ENCODE results near the gene LTB. TPM values are rescaled to one million over a fixed set of nuclear protein-coding genes. Genes with fewer than 3 reads are reported as not detected.

Gene LTB
- polyA plus RNA-seq, 3 donors, result 12.6 to 25.5 (median 21.6) TPM

- H3K4me1 Mint-ChIP-seq, result peaks cover 69% of the 10 kb centered on the region
- H3K4me3 ChIP-seq (replicated peaks in 1 of 3; ENCODE audit: low read depth in 2 of 3, low read length in 3 of 3), result peak overlapping the region in 1 of 3 experiments; percentile 97
- no peak for DNase-seq
- H3K4me1 ChIP-seq (ENCODE audit: control insufficient read depth in 1 of 2, insufficient read depth in 2 of 2, low read length in 2 of 2), result peaks cover 44 to 57% of the 10 kb centered on the region in 2 donors
- H3K9me3 Mint-ChIP-seq, result peaks cover 0 to 3% (median 0%) of the 10 kb centered on the region in 7 donors
- H3K27me3 ChIP-seq (ENCODE audit: control insufficient read depth in 2 of 2, insufficient read depth in 2 of 2, low read length in 2 of 2), result no peaks in the 10 kb centered on the region
- peaks cover 31 to 35% of the 10 kb centered on the region in 2 donors for H3K36me3 Mint-ChIP-seq
- H3K4me3 Mint-ChIP-seq, result no peak overlapping the region
- TF ChIP-seq, protein P1, sequence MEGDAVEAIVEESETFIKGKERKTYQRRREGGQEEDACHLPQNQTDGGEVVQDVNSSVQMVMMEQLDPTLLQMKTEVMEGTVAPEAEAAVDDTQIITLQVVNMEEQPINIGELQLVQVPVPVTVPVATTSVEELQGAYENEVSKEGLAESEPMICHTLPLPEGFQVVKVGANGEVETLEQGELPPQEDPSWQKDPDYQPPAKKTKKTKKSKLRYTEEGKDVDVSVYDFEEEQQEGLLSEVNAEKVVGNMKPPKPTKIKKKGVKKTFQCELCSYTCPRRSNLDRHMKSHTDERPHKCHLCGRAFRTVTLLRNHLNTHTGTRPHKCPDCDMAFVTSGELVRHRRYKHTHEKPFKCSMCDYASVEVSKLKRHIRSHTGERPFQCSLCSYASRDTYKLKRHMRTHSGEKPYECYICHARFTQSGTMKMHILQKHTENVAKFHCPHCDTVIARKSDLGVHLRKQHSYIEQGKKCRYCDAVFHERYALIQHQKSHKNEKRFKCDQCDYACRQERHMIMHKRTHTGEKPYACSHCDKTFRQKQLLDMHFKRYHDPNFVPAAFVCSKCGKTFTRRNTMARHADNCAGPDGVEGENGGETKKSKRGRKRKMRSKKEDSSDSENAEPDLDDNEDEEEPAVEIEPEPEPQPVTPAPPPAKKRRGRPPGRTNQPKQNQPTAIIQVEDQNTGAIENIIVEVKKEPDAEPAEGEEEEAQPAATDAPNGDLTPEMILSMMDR (IDR thresholded peaks at IDR 0.05), result no peak
- peaks cover 37% of the 10 kb centered on the region for H4K20me1 ChIP-seq (ENCODE audit: insufficient read depth, low read length)
- H2AFZ ChIP-seq (ENCODE audit: insufficient read depth, low read depth, low read length, poor library complexity, severe bottlenecking), result no peak overlapping the region
- peaks cover 1 to 5% (median 3%) of the 10 kb centered on the region in 3 donors for H3K27me3 Mint-ChIP-seq (ENCODE audit: low read depth in 3 of 3)
- no peaks in the 10 kb centered on the region for H3K9me3 ChIP-seq (replicated peaks in 1 of 2; ENCODE audit: control insufficient read depth in 1 of 2, insufficient read depth in 1 of 2, low read length in 2 of 2)
- intact Hi-C loops (cut with micrococcal nuclease), result no loop called here
- peaks cover 18 to 25% of the 10 kb centered on the region in 2 donors for H3K36me3 ChIP-seq (replicated peaks in 1 of 2; ENCODE audit: control insufficient read depth in 1 of 2, insufficient read depth in 2 of 2, low read length in 2 of 2)
- peak overlapping the region; percentile 91 to 98 (median 94) for H3K27ac Mint-ChIP-seq
- H3K4me2 ChIP-seq (replicated peaks; ENCODE audit: extremely low read depth, low read length, poor library complexity, severe bottlenecking), result peak overlapping the region; percentile 98
- peak overlapping the region in 1 of 2 donors; percentile 88 for H3K27ac ChIP-seq (ENCODE audit: low read depth in 1 of 2, low read length in 2 of 2)
- H3K79me2 ChIP-seq (ENCODE audit: insufficient read depth, low read length), result peaks cover 29% of the 10 kb centered on the region
- no peak overlapping the region for H3K9ac ChIP-seq (ENCODE audit: insufficient read depth, low read length, poor library complexity, severe bottlenecking)
- 93% methylated on average over 13 of the region's 14 CpGs for WGBS (ENCODE audit: insufficient coverage)
Observed at GRCh38 chr6:31574106-31575061, 7.8 kb downstream of the LTB start.

- no peak overlapping the region for H3K27ac ChIP-seq (ENCODE audit: low read depth in 1 of 2, low read length in 2 of 2)
- Mint-ChIP-seq H3K36me3 (peaks cover 24 to 26% of the 10 kb centered on the region in 2 donors), H3K4me3 (peak overlapping the region in 1 of 2 donors; percentile 32), H3K27ac (peak overlapping the region in 3 of 7 donors; percentile 10 to 90 (median 83)), H3K9me3 (peaks cover 0 to 3% (median 0%) of the 10 kb centered on the region in 7 donors), H3K4me1 (peaks cover 69% of the 10 kb centered on the region), H3K27me3 (ENCODE audit: low read depth in 3 of 3) (peaks cover 1 to 5% (median 3%) of the 10 kb centered on the region in 3 donors)
- H3K79me2 ChIP-seq (ENCODE audit: insufficient read depth, low read length), result peaks cover 29% of the 10 kb centered on the region
- H3K9me3 ChIP-seq (replicated peaks in 1 of 2; ENCODE audit: control insufficient read depth in 1 of 2, insufficient read depth in 1 of 2, low read length in 2 of 2), result no peaks in the 10 kb centered on the region
- H2AFZ ChIP-seq (ENCODE audit: insufficient read depth, low read depth, low read length, poor library complexity, severe bottlenecking), result no peak overlapping the region
- TF ChIP-seq, protein P1 (IDR thresholded peaks at IDR 0.05), result no peak
- no peak overlapping the region for H3K9ac ChIP-seq (ENCODE audit: insufficient read depth, low read length, poor library complexity, severe bottlenecking)
- H3K27me3 ChIP-seq (ENCODE audit: control insufficient read depth in 2 of 2, insufficient read depth in 2 of 2, low read length in 2 of 2), result no peaks in the 10 kb centered on the region
- no peak for DNase-seq
- no peak overlapping the region for H3K4me3 ChIP-seq (replicated peaks in 1 of 3; ENCODE audit: low read depth in 2 of 3, low read length in 3 of 3)
- peaks cover 15 to 19% of the 10 kb centered on the region in 2 donors for H3K36me3 ChIP-seq (replicated peaks in 1 of 2; ENCODE audit: control insufficient read depth in 1 of 2, insufficient read depth in 2 of 2, low read length in 2 of 2)
- peaks cover 52 to 57% of the 10 kb centered on the region in 2 donors for H3K4me1 ChIP-seq (ENCODE audit: control insufficient read depth in 1 of 2, insufficient read depth in 2 of 2, low read length in 2 of 2)
- H4K20me1 ChIP-seq (ENCODE audit: insufficient read depth, low read length), result peaks cover 29% of the 10 kb centered on the region
- intact Hi-C loops (cut with micrococcal nuclease), result no loop called here
- WGBS (ENCODE audit: insufficient coverage), result 99% methylated on average over 7 of the region's 9 CpGs
- H3K4me2 ChIP-seq (replicated peaks; ENCODE audit: extremely low read depth, low read length, poor library complexity, severe bottlenecking), result no peak overlapping the region
Observed at GRCh38 chr6:31573239-31574105, 8.8 kb downstream of the LTB start.

All from CD14-positive monocyte (primary cell).